Stimulated activated memory B cell treated with anti-CD40 and anti-IgM and Interleukin-4, amounts not matched to agents 10 μg/mL and 1 μg/mL and 100 μg/mL, for 72 hours (primary cell): Measurements from ENCODE around the gene B3GAT2.
A peak's percentile ranks its signal among the peaks of the same experiment; 100 is the strongest.

Experiments used
- ATAC-seq: fragments of 150-1000 bp; cut with Tn5 transposase; 2 replicates; pipeline ENCODE4 v1.10.0; 2021
- H3K27ac Mint-ChIP-seq: one replicate; pipeline ENCODE4 v1.8.0; 2022; ENCODE audit warnings: mild to moderate bottlenecking, mixed read lengths
- H3K27me3 Mint-ChIP-seq: one replicate; pipeline ENCODE4 v1.8.0; 2022; ENCODE audit warnings: mixed read lengths
- H3K36me3 Mint-ChIP-seq: one replicate; pipeline ENCODE4 v1.8.0; 2022; ENCODE audit warnings: mixed read lengths
- H3K4me1 Mint-ChIP-seq: one replicate; pipeline ENCODE4 v1.8.0; 2022; ENCODE audit warnings: mixed read lengths
- H3K4me3 Mint-ChIP-seq: one replicate; pipeline ENCODE4 v1.8.0; 2022; ENCODE audit warnings: mild to moderate bottlenecking, moderate library complexity, mixed read lengths
- H3K9me3 Mint-ChIP-seq: one replicate; pipeline ENCODE4 v1.8.0; 2022; ENCODE audit warnings: mixed read lengths

The B3GAT2 gene

GRCh38 chr6:70864401-70864800 is 92.5 kb downstream of the B3GAT2 start:
- peaks cover 14% of the 10 kb centered on the region for H3K4me1 Mint-ChIP-seq
- ATAC-seq, result no peak
- no peaks in the 10 kb centered on the region for H3K27me3 Mint-ChIP-seq
- no peak overlapping the region for H3K4me3 Mint-ChIP-seq
- H3K9me3 Mint-ChIP-seq, result peaks cover 3% of the 10 kb centered on the region
- peaks cover 21% of the 10 kb centered on the region for H3K36me3 Mint-ChIP-seq
- H3K27ac Mint-ChIP-seq, result no peak overlapping the region

GRCh38 chr6:70863343-70863742 is 93.5 kb downstream of the B3GAT2 start:
- Mint-ChIP-seq H3K4me1 (peaks cover 14% of the 10 kb centered on the region), H3K27me3 (no peaks in the 10 kb centered on the region), H3K4me3 (no peak overlapping the region), H3K9me3 (peaks cover 3% of the 10 kb centered on the region), H3K27ac (no peak overlapping the region), H3K36me3 (peaks cover 26% of the 10 kb centered on the region)
- ATAC-seq, result peak; percentile 66

- H3K27me3 Mint-ChIP-seq, result no peaks in the 10 kb centered on the region
- H3K4me3 Mint-ChIP-seq, result no peak overlapping the region
Measured at GRCh38 chr6:70860920-70861319, 95.9 kb downstream of the B3GAT2 start.

GRCh38 chr6:70860045-70860444 is 96.8 kb downstream of the B3GAT2 start:
- Mint-ChIP-seq H3K9me3 (no peaks in the 10 kb centered on the region), H3K4me1 (peaks cover 14% of the 10 kb centered on the region), H3K4me3 (no peak overlapping the region), H3K27me3 (no peaks in the 10 kb centered on the region), H3K36me3 (peaks cover 26% of the 10 kb centered on the region), H3K27ac (no peak overlapping the region)
- ATAC-seq, result no peak

More at GRCh38 chr6:70860920-70861319, 95.9 kb downstream of the B3GAT2 start:
- peaks cover 14% of the 10 kb centered on the region for H3K4me1 Mint-ChIP-seq
- no peaks in the 10 kb centered on the region for H3K9me3 Mint-ChIP-seq
- no peak for ATAC-seq
- H3K27ac Mint-ChIP-seq, result no peak overlapping the region
- peaks cover 26% of the 10 kb centered on the region for H3K36me3 Mint-ChIP-seq

- Mint-ChIP-seq H3K36me3 (peaks cover 26% of the 10 kb centered on the region), H3K27me3 (no peaks in the 10 kb centered on the region), H3K9me3 (no peaks in the 10 kb centered on the region), H3K4me3 (no peak overlapping the region), H3K4me1 (no peaks in the 10 kb centered on the region), H3K27ac (no peak overlapping the region)
- peak; percentile 98 for ATAC-seq
Measured at GRCh38 chr6:70857387-70858077, 99.3 kb downstream of the B3GAT2 start.

- Mint-ChIP-seq H3K4me3 (no peak overlapping the region), H3K27me3 (no peaks in the 10 kb centered on the region), H3K4me1 (peaks cover 8% of the 10 kb centered on the region), H3K9me3 (no peaks in the 10 kb centered on the region), H3K36me3 (no peaks in the 10 kb centered on the region), H3K27ac (no peak overlapping the region)
- no peak for ATAC-seq
Measured at GRCh38 chr6:70852667-70853246, 104.1 kb downstream of the B3GAT2 start.

- H3K9me3 Mint-ChIP-seq, result no peaks in the 10 kb centered on the region
- no peak for ATAC-seq
- H3K4me3 Mint-ChIP-seq, result no peak overlapping the region
- H3K27ac Mint-ChIP-seq, result no peak overlapping the region
- H3K27me3 Mint-ChIP-seq, result no peaks in the 10 kb centered on the region
- H3K36me3 Mint-ChIP-seq, result peaks cover 13% of the 10 kb centered on the region
- peaks cover 15% of the 10 kb centered on the region for H3K4me1 Mint-ChIP-seq
Measured at GRCh38 chr6:70849348-70850069, 107.4 kb downstream of the B3GAT2 start.

GRCh38 chr6:70847106-70848084 is 109.5 kb downstream of the B3GAT2 start:
- no peak overlapping the region for H3K4me3 Mint-ChIP-seq
- ATAC-seq, result no peak
- H3K9me3 Mint-ChIP-seq, result no peaks in the 10 kb centered on the region
- H3K27ac Mint-ChIP-seq, result no peak overlapping the region
- no peaks in the 10 kb centered on the region for H3K27me3 Mint-ChIP-seq
- peaks cover 19% of the 10 kb centered on the region for H3K36me3 Mint-ChIP-seq
- H3K4me1 Mint-ChIP-seq, result peaks cover 15% of the 10 kb centered on the region

GRCh38 chr6:70846207-70846835 is 110.5 kb downstream of the B3GAT2 start:
- Mint-ChIP-seq H3K4me3 (no peak overlapping the region), H3K27me3 (no peaks in the 10 kb centered on the region), H3K9me3 (no peaks in the 10 kb centered on the region), H3K4me1 (peaks cover 15% of the 10 kb centered on the region), H3K27ac (no peak overlapping the region), H3K36me3 (peaks cover 26% of the 10 kb centered on the region)
- no peak for ATAC-seq

GRCh38 chr6:70844301-70844700 is 112.6 kb downstream of the B3GAT2 start:
- Mint-ChIP-seq H3K27me3 (no peaks in the 10 kb centered on the region), H3K4me3 (no peak overlapping the region), H3K27ac (no peak overlapping the region), H3K4me1 (peaks cover 15% of the 10 kb centered on the region), H3K9me3 (no peaks in the 10 kb centered on the region), H3K36me3 (peaks cover 34% of the 10 kb centered on the region)
- ATAC-seq, result no peak

- Mint-ChIP-seq H3K9me3 (no peaks in the 10 kb centered on the region), H3K27me3 (no peaks in the 10 kb centered on the region), H3K36me3 (peaks cover 43% of the 10 kb centered on the region), H3K4me3 (no peak overlapping the region), H3K4me1 (peaks cover 9% of the 10 kb centered on the region), H3K27ac (no peak overlapping the region)
- no peak for ATAC-seq
Measured at GRCh38 chr6:70843328-70843918, 113.4 kb downstream of the B3GAT2 start.

GRCh38 chr6:70842541-70842940 is 114.3 kb downstream of the B3GAT2 start:
- no peaks in the 10 kb centered on the region for H3K27me3 Mint-ChIP-seq
- H3K27ac Mint-ChIP-seq, result no peak overlapping the region
- H3K36me3 Mint-ChIP-seq, result peaks cover 47% of the 10 kb centered on the region
- no peak for ATAC-seq
- peaks cover 5% of the 10 kb centered on the region for H3K4me1 Mint-ChIP-seq
- H3K4me3 Mint-ChIP-seq, result no peak overlapping the region
- no peaks in the 10 kb centered on the region for H3K9me3 Mint-ChIP-seq

GRCh38 chr6:70841112-70841511 is 115.7 kb downstream of the B3GAT2 start:
- no peak for ATAC-seq
- Mint-ChIP-seq H3K36me3 (peaks cover 42% of the 10 kb centered on the region), H3K4me3 (no peak overlapping the region), H3K4me1 (no peaks in the 10 kb centered on the region), H3K9me3 (no peaks in the 10 kb centered on the region), H3K27me3 (no peaks in the 10 kb centered on the region), H3K27ac (no peak overlapping the region)
